ENCODE measurements around the gene CDH15.

GRCh38 chr16:89160977-89161701 is 10.4 kb upstream of the CDH15 start:
- TF ChIP-seq CTCF (IDR thresholded peaks at IDR 0.05; ENCODE audit: low read length), result no peak
- no peak for TF ChIP-seq EZH2 (IDR thresholded peaks at IDR 0.05; ENCODE audit: borderline replicate concordance, low read length)

Measured in OCI-LY1 (cell line).